SK-N-SH (cell line): Measurements from ENCODE around the gene RGS9. TPM values are rescaled to one million over a fixed set of nuclear protein-coding genes. Genes with fewer than 3 reads are reported as not detected.
A peak's percentile ranks its signal among the peaks of the same experiment; 100 is the strongest.

ENCODE experiments used
- CTCF ChIA-PET: fragments of 300-600, 350-600 bp; formaldehyde crosslinking; extraction: SDS; loops from one replicate; lab custom pipeline; 2021; lab: Yijun Ruan, JAX
- POLR2A ChIA-PET: fragments of 350-600 bp; sonication (Branson Sonifier 250); formaldehyde crosslinking; extraction: SDS; loops from one replicate; lab custom pipeline; 2020; ENCODE audit warnings: antibody characterized with exemption, inconsistent platforms; lab: Yijun Ruan, JAX
- DNase-seq: peaks from one replicate; pipeline ENCODE4 v3.0.0; 2012
- H2AFZ ChIP-seq: fragments of 200-600 bp; sonication (generic); 2 replicates; pipeline ENCODE4 v1.8.1; 2016; ENCODE audit warnings: antibody characterized with exemption, mild to moderate bottlenecking, low read depth
- H3F3A ChIP-seq: fragments of 200-600 bp; sonication (generic); replicated peaks from 2 replicates; pipeline ENCODE3; 2016; ENCODE audit warnings: antibody characterized with exemption, mild to moderate bottlenecking; ENCODE audit not compliant: insufficient read depth
- H3K27ac ChIP-seq, 2 experiments: fragments of 200-500 bp in 1 of 2; fragments of 200-600 bp in 1 of 2; sonication (Bioruptor generic) in 1 of 2; sonication (generic), shearing (Covaris generic) in 1 of 2; 2 replicates each; pipeline versions ENCODE4 v1.5.1 to v1.6.1; 2014 to 2016; ENCODE audit warnings: low read depth in 2 of 2, inconsistent platforms in 1 of 2, low read length in 1 of 2, mild to moderate bottlenecking in 1 of 2, mixed read lengths in 1 of 2
- H3K27me3 ChIP-seq: fragments of 200-600 bp; sonication (generic), shearing (Covaris generic); 2 replicates; pipeline ENCODE4 v1.6.1; 2016; ENCODE audit warnings: mixed run types; ENCODE audit not compliant: insufficient read depth
- H3K36me3 ChIP-seq, 2 experiments: fragments of 200-500 bp in 1 of 2; fragments of 200-600 bp in 1 of 2; sonication (Bioruptor generic) in 1 of 2; sonication (generic) in 1 of 2; replicated peaks in 1 of 2; 2 replicates each; pipeline versions ENCODE3 to v1.5.1; 2014 to 2016; ENCODE audit warnings: low read length in 1 of 2, mild to moderate bottlenecking in 1 of 2; ENCODE audit not compliant: insufficient read depth in 2 of 2, control insufficient read depth in 1 of 2
- H3K4me1 ChIP-seq, 2 experiments: fragments of 200-500 bp in 1 of 2; fragments of 200-600 bp in 1 of 2; sonication (Bioruptor generic) in 1 of 2; sonication (generic), shearing (Covaris generic) in 1 of 2; 2 replicates each; pipeline versions ENCODE4 v1.5.1 to v1.6.1; 2014 to 2016; ENCODE audit warnings: low read depth in 1 of 2, low read length in 1 of 2, mixed run types in 1 of 2; ENCODE audit not compliant: insufficient read depth in 2 of 2, control insufficient read depth in 1 of 2
- H3K4me2 ChIP-seq: fragments of 200-600 bp; sonication (generic), shearing (Covaris generic); 2 replicates; pipeline ENCODE4 v1.6.1; 2017; ENCODE audit warnings: mixed run types
- H3K4me3 ChIP-seq, 2 experiments: fragments of 200-500 bp in 1 of 2; fragments of 200-600 bp in 1 of 2; sonication (Bioruptor generic) in 1 of 2; sonication (generic), shearing (Covaris generic) in 1 of 2; 2 replicates each; pipeline versions ENCODE4 v1.5.1 to v1.8.1; 2014 to 2016; ENCODE audit warnings: low read depth in 2 of 2, inconsistent platforms in 1 of 2, low read length in 1 of 2, mild to moderate bottlenecking in 1 of 2, mixed read lengths in 1 of 2, moderate library complexity in 1 of 2
- H3K79me2 ChIP-seq: fragments of 200-600 bp; sonication (generic); 2 replicates; pipeline ENCODE4 v1.8.1; 2017; ENCODE audit warnings: mild to moderate bottlenecking; ENCODE audit not compliant: insufficient read depth
- H3K9ac ChIP-seq: fragments of 200-600 bp; sonication (generic); 2 replicates; pipeline ENCODE4 v1.6.1; 2017; ENCODE audit warnings: mixed run types
- H3K9me2 ChIP-seq: fragments of 200-600 bp; sonication (generic); 2 replicates; pipeline ENCODE4 v1.6.1; 2017; ENCODE audit warnings: mixed run types
- H3K9me3 ChIP-seq: fragments of 200-600 bp; sonication (generic); 2 replicates; pipeline ENCODE4 v1.6.1; 2017; ENCODE audit warnings: mixed run types, mild to moderate bottlenecking, moderate library complexity
- H4K20me1 ChIP-seq: fragments of 200-600 bp; sonication (generic); 2 replicates; pipeline ENCODE4 v1.6.1; 2017; ENCODE audit warnings: mild to moderate bottlenecking, mixed run types; ENCODE audit not compliant: insufficient read depth
- CHD2 ChIP-seq: fragments of 150-350 bp; IDR thresholded peaks from 2 replicates; pipeline ENCODE4 v1.6.1; 2018; ENCODE audit warnings: low read length; ENCODE audit not compliant: partially characterized antibody
- CTCF ChIP-seq: fragments of 200-600 bp; sonication (generic); IDR thresholded peaks from 2 replicates; pipeline ENCODE4 v1.6.1; 2017; ENCODE audit warnings: antibody characterized with exemption, mild to moderate bottlenecking, moderate library complexity
- EP300 ChIP-seq, 2 experiments: IDR thresholded peaks; 2 replicates each; pipeline versions ENCODE4 v1.4.0 to v1.6.1; 2012; ENCODE audit warnings: borderline replicate concordance in 1 of 2, low read depth in 1 of 2, low read length in 1 of 2
- EZH2phosphoT487 ChIP-seq: fragments of 200-600 bp; sonication (generic); IDR thresholded peaks from 2 replicates; pipeline ENCODE4 v1.6.1; 2017; ENCODE audit warnings: low read depth, mixed run types, mild to moderate bottlenecking, antibody characterized with exemption, moderate library complexity, borderline replicate concordance
- FOXJ3 ChIP-seq: sonication (generic); formaldehyde crosslinking; IDR thresholded peaks from 2 replicates; pipeline ENCODE4 v1.5.1; 2020; ENCODE audit warnings: mild to moderate bottlenecking, missing genetic modification reagents
- GABPA ChIP-seq: IDR thresholded peaks from 2 replicates; pipeline ENCODE4 v1.4.0; 2012; ENCODE audit warnings: low read depth, mild to moderate bottlenecking
- GATA2 ChIP-seq: sonication (generic); formaldehyde crosslinking; IDR thresholded peaks from 2 replicates; pipeline ENCODE4 v1.5.0; 2020; ENCODE audit warnings: mild to moderate bottlenecking, missing genetic modification reagents
- JUND ChIP-seq: IDR thresholded peaks from 2 replicates; pipeline ENCODE4 v1.4.0; 2012
- MEF2A ChIP-seq: IDR thresholded peaks from 2 replicates; pipeline ENCODE4 v1.4.0; 2012; ENCODE audit warnings: low read depth, borderline replicate concordance
- MXI1 ChIP-seq: IDR thresholded peaks from 2 replicates; pipeline ENCODE4 v1.6.1; 2012; ENCODE audit warnings: mild to moderate bottlenecking, low read depth, low read length, improper control_type of control experiment
- NFIC ChIP-seq: IDR thresholded peaks from 2 replicates; pipeline ENCODE4 v1.4.0; 2012; ENCODE audit warnings: borderline replicate concordance
- RAD21 ChIP-seq: IDR thresholded peaks from 2 replicates; pipeline ENCODE4 v1.6.1; 2012; ENCODE audit warnings: mild to moderate bottlenecking, low read length
- RFX5 ChIP-seq: IDR thresholded peaks from 2 replicates; pipeline ENCODE4 v1.6.1; 2012; ENCODE audit warnings: mild to moderate bottlenecking, improper control_type of control experiment, low read length
- SIN3A ChIP-seq: IDR thresholded peaks from 2 replicates; pipeline ENCODE4 v1.6.1; 2012; ENCODE audit warnings: low read depth, mild to moderate bottlenecking, low read length, moderate library complexity, borderline replicate concordance
- TAF1 ChIP-seq: IDR thresholded peaks from 2 replicates; pipeline ENCODE4 v1.6.1; 2012; ENCODE audit warnings: low read depth, mild to moderate bottlenecking, low read length, moderate library complexity, borderline replicate concordance
- TCF12 ChIP-seq: IDR thresholded peaks from 2 replicates; pipeline ENCODE4 v1.4.0; 2012
- TEAD4 ChIP-seq: IDR thresholded peaks from 2 replicates; pipeline ENCODE4 v1.4.0; 2012; ENCODE audit warnings: mild to moderate bottlenecking, borderline replicate concordance; ENCODE audit not compliant: insufficient read depth
- YY1 ChIP-seq: IDR thresholded peaks from 2 replicates; pipeline ENCODE4 v1.4.0; 2012; ENCODE audit warnings: low read depth, mild to moderate bottlenecking
- WGBS: methylation state at CpG from one replicate; pipeline ENCODE4 v1.1.6; 2017; ENCODE audit warnings: low lambda C conversion rate; 5-methylcytosine and 5-hydroxymethylcytosine counted together
- polyA plus RNA-seq, 3 experiments: library from polyadenylated mRNA; depleted of rRNA; stranded (reverse); fragments of >200 nt; gene quantifications; 2 replicates each; pipeline ENCODE4 v1.2.3, GENCODE V29; 2012
- TF ChIP-seq, protein P1 (sequence below): fragments of 150-350 bp; IDR thresholded peaks from 2 replicates; pipeline ENCODE4 v1.6.1; 2016; ENCODE audit warnings: mild to moderate bottlenecking, low read depth, low read length
- TF ChIP-seq, protein P2 (sequence below): IDR thresholded peaks from 2 replicates; pipeline ENCODE4; 2012
- TF ChIP-seq, protein P3 (sequence below): IDR thresholded peaks from 2 replicates; pipeline ENCODE4 v1.4.0; 2012; ENCODE audit warnings: low read depth, borderline replicate concordance
- TF ChIP-seq, protein P4 (sequence below): fragments of 150-350 bp; IDR thresholded peaks from 2 replicates; pipeline ENCODE4 v1.6.1; 2017; ENCODE audit warnings: antibody characterized with exemption, low read length, low read depth, borderline replicate concordance

Gene RGS9
- polyA plus RNA-seq, 1 of the 3 experiments (the other 2 are of a cell fraction): 1.4 TPM

DNA sequence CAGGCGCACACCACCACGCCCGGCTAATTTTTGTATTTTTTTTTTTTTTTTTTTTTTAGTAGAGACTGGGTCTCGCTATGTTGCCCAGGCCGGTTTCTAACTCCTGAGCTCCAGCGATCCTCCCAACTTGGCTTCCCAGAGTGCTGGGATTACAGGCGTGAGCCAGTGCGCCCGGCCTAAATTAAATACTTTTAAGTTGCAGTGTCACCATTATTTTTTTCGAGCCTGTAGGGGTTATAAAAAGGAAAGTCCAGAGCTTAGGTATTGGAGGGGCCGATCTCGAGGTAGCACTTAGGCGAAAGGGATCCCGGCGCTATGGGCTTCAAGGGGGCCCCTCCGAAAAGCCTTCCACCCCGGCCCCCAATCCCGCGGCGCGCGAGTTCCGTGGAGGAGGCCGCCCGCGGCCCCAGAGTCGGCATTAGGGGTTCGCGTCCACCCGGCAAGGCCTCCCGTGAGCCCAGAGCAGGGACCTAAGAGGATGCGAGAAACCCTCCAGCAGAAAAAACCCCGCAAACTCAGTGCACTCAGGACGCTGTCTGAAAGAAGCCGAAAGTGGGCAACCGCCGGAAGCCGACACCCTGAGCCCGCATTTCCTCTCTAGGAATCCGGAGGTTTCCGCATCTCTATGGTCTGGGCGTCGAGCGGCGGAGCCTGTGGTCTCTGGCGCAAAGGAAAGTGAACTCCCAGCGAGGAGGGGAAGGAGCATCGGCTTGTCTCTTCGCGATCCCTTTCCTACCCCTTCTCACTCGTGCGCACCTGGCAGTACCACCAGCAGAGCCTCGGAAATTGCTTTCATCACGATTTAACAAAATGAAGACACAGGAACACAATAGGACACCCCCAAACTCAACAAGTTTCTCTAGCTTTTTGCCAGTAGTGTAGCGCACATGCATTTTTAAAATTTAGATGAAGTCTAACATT lies 14.1 kb upstream of the RGS9 start:
- H3K27ac ChIP-seq: peak overlapping the region; percentile 57 to 90
- peak overlapping the region; percentile 82 for H3K9ac ChIP-seq
- H3K4me2 ChIP-seq: peak overlapping the region; percentile 67
- H3K27me3 ChIP-seq: no peaks in the 10 kb centered on the region; the same call in 1 of the 2 replicates
- ChIA-PET CTCF (interaction anchor here (0.6 to 2.5 kb wide), 14 partner anchors 11 to 204 kb away, joined by 3 to 28 read pairs (median 4); partner anchors contain the start of genes LRRC37A3 and RGS9), POLR2A (interaction anchor here (0.6 to 1.9 kb wide), 15 partner anchors 9 to 632 kb away, joined by 3 to 10 read pairs (median 4); partner anchors contain the start of genes LRRC37A3 and RGS9)
- no peaks in the 10 kb centered on the region for H4K20me1 ChIP-seq
- peak; percentile 95 for DNase-seq
- no peaks in the 10 kb centered on the region for H3K9me2 ChIP-seq
- H3K4me3 ChIP-seq: peak overlapping the region; percentile 51 to 70
- no peaks in the 10 kb centered on the region for H3K36me3 ChIP-seq
- no peaks in the 10 kb centered on the region for H3K9me3 ChIP-seq
- H3K79me2 ChIP-seq: no peaks in the 10 kb centered on the region
- peaks cover 8% of the 10 kb centered on the region in 2 experiments; a peak in 3 of 4 replicates for H3K4me1 ChIP-seq
- peak overlapping the region; percentile 94 for H2AFZ ChIP-seq
- H3F3A ChIP-seq: peaks cover 11% of the 10 kb centered on the region
- WGBS: 13% methylated on average over 31 of the region's 55 CpGs
- TF ChIP-seq MXI1 (no peak; the same call in 1 of the 2 replicates), YY1 (no peak; the same call in 1 of the 2 replicates), SIN3A (peak; percentile 11; the same call in 1 of the 2 replicates), CHD2 (peak; percentile 60), CTCF (no peak), GABPA (peak; percentile 81), EZH2phosphoT487 (no peak), RAD21 (0 out of 2 replicates have a peak, but pooled peaks have one; percentile 25), TCF12 (no peak), JUND (no peak), GATA2 (CRISPR knock-in tag) (no peak), TAF1 (peak; percentile 97), NFIC (no peak), MEF2A (no peak), FOXJ3 (no peak), RFX5 (no peak), EP300 (IDR thresholded peaks at IDR 0.05; ENCODE audit: borderline replicate concordance in 1 of 2, low read depth in 1 of 2, low read length in 1 of 2) (no peak), TEAD4 (peak; percentile 38; the same call in 1 of the 2 replicates)
- TF ChIP-seq, protein P1, sequence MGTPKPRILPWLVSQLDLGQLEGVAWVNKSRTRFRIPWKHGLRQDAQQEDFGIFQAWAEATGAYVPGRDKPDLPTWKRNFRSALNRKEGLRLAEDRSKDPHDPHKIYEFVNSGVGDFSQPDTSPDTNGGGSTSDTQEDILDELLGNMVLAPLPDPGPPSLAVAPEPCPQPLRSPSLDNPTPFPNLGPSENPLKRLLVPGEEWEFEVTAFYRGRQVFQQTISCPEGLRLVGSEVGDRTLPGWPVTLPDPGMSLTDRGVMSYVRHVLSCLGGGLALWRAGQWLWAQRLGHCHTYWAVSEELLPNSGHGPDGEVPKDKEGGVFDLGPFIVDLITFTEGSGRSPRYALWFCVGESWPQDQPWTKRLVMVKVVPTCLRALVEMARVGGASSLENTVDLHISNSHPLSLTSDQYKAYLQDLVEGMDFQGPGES: no peak
- TF ChIP-seq, protein P2, sequence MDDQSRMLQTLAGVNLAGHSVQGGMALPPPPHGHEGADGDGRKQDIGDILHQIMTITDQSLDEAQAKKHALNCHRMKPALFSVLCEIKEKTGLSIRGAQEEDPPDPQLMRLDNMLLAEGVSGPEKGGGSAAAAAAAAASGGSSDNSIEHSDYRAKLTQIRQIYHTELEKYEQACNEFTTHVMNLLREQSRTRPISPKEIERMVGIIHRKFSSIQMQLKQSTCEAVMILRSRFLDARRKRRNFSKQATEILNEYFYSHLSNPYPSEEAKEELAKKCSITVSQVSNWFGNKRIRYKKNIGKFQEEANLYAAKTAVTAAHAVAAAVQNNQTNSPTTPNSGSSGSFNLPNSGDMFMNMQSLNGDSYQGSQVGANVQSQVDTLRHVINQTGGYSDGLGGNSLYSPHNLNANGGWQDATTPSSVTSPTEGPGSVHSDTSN: no peak
- TF ChIP-seq, protein P3, sequence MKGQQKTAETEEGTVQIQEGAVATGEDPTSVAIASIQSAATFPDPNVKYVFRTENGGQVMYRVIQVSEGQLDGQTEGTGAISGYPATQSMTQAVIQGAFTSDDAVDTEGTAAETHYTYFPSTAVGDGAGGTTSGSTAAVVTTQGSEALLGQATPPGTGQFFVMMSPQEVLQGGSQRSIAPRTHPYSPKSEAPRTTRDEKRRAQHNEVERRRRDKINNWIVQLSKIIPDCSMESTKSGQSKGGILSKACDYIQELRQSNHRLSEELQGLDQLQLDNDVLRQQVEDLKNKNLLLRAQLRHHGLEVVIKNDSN: 0 out of 2 replicates have a peak, but pooled peaks have one; percentile 17
- TF ChIP-seq, protein P4, sequence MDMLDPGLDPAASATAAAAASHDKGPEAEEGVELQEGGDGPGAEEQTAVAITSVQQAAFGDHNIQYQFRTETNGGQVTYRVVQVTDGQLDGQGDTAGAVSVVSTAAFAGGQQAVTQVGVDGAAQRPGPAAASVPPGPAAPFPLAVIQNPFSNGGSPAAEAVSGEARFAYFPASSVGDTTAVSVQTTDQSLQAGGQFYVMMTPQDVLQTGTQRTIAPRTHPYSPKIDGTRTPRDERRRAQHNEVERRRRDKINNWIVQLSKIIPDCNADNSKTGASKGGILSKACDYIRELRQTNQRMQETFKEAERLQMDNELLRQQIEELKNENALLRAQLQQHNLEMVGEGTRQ: no peak
